CD14-positive monocyte (primary cell): ENCODE data around the gene OSBPL6. TPM values are rescaled to one million over a fixed set of nuclear protein-coding genes. Genes with fewer than 3 reads are reported as not detected.
A peak's percentile ranks its signal among the peaks of the same experiment; 100 is the strongest.

ENCODE experiments used
- DNase-seq, 3 donors: peaks; one replicate each; pipeline ENCODE4 v3.0.0-alpha.2; 2011 to 2022
- H2AFZ ChIP-seq: 2 replicates; pipeline ENCODE4 v1.6.0; 2012; ENCODE audit warnings: mild to moderate bottlenecking, low read depth, low read length, inconsistent platforms; ENCODE audit not compliant: insufficient read depth, poor library complexity, severe bottlenecking
- H3K27ac ChIP-seq, 2 donors: 1 replicate in 1 of 2; 2 replicates in 1 of 2; pipeline ENCODE4 v1.5.1; 2012 to 2013; ENCODE audit warnings: low read length in 2 of 2, control low read depth in 1 of 2, inconsistent platforms in 1 of 2, low read depth in 1 of 2, mild to moderate bottlenecking in 1 of 2
- H3K27me3 ChIP-seq, 2 donors: one replicate each; pipeline versions ENCODE4 v1.6.0 to v1.6.1; 2011 to 2013; ENCODE audit warnings: low read length in 2 of 2; ENCODE audit not compliant: control insufficient read depth in 2 of 2, insufficient read depth in 2 of 2
- H3K36me3 ChIP-seq, 2 donors: replicated peaks in 1 of 2; 1 replicate in 1 of 2; 2 replicates in 1 of 2; pipeline versions ENCODE4 v1.5.1 to v1.6.1; 2012 to 2013; ENCODE audit warnings: low read length in 2 of 2, control low read depth in 1 of 2, inconsistent platforms in 1 of 2, mild to moderate bottlenecking in 1 of 2; ENCODE audit not compliant: insufficient read depth in 2 of 2, control insufficient read depth in 1 of 2
- H3K4me1 ChIP-seq, 2 donors: 1 replicate in 1 of 2; 2 replicates in 1 of 2; pipeline versions ENCODE4 v1.5.1 to v1.6.1; 2012 to 2013; ENCODE audit warnings: low read length in 2 of 2, control low read depth in 1 of 2, inconsistent platforms in 1 of 2, mild to moderate bottlenecking in 1 of 2, moderate library complexity in 1 of 2; ENCODE audit not compliant: insufficient read depth in 2 of 2, control insufficient read depth in 1 of 2
- H3K4me2 ChIP-seq: replicated peaks from 2 replicates; pipeline ENCODE3; 2012; ENCODE audit warnings: low read length, moderate library complexity, mild to moderate bottlenecking; ENCODE audit not compliant: poor library complexity, severe bottlenecking; ENCODE audit errors: extremely low read depth
- H3K4me3 ChIP-seq, 3 experiments: fragments of 200-600 bp in 1 of 3; sonication (generic) in 1 of 3; replicated peaks in 1 of 3; 1 replicate in 2 of 3; 2 replicates in 1 of 3; pipeline ENCODE4 v1.5.1; 2011 to 2013; ENCODE audit warnings: low read length in 3 of 3, mild to moderate bottlenecking in 3 of 3, control low read depth in 2 of 3, low read depth in 2 of 3, inconsistent platforms in 1 of 3, moderate library complexity in 1 of 3
- H3K79me2 ChIP-seq: 2 replicates; pipeline ENCODE4 v1.6.0; 2012; ENCODE audit warnings: mild to moderate bottlenecking, control low read depth, inconsistent platforms, low read length, moderate library complexity; ENCODE audit not compliant: insufficient read depth
- H3K9ac ChIP-seq: 2 replicates; pipeline ENCODE4 v1.6.0; 2017; ENCODE audit warnings: low read length, mild to moderate bottlenecking; ENCODE audit not compliant: insufficient read depth, poor library complexity, severe bottlenecking
- H3K9me3 ChIP-seq, 2 donors: replicated peaks in 1 of 2; 1 replicate in 1 of 2; 2 replicates in 1 of 2; pipeline versions ENCODE4 v1.5.1 to v1.6.1; 2012 to 2013; ENCODE audit warnings: low read length in 2 of 2, control low read depth in 1 of 2; ENCODE audit not compliant: control insufficient read depth in 1 of 2, insufficient read depth in 1 of 2
- H4K20me1 ChIP-seq: 2 replicates; pipeline ENCODE4 v1.6.0; 2012; ENCODE audit warnings: mild to moderate bottlenecking, low read length, control low read depth, moderate library complexity; ENCODE audit not compliant: insufficient read depth
- H3K27ac Mint-ChIP-seq, 7 donors: one replicate each; pipeline ENCODE4 v1.8.0; 2020; ENCODE audit warnings: mild to moderate bottlenecking in 7 of 7, mixed read lengths in 7 of 7, moderate library complexity in 6 of 7, inconsistent platforms in 2 of 7
- H3K27me3 Mint-ChIP-seq, 3 donors: one replicate each; pipeline ENCODE4 v1.8.0; 2021 to 2022; ENCODE audit warnings: low read depth in 3 of 3, mild to moderate bottlenecking in 3 of 3, mixed read lengths in 3 of 3, moderate library complexity in 3 of 3, inconsistent platforms in 1 of 3
- H3K36me3 Mint-ChIP-seq, 2 donors: one replicate each; pipeline ENCODE4 v1.8.0; 2020; ENCODE audit warnings: mixed read lengths in 2 of 2, inconsistent platforms in 1 of 2, mild to moderate bottlenecking in 1 of 2
- H3K4me1 Mint-ChIP-seq: one replicate; pipeline ENCODE4 v1.8.0; 2020; ENCODE audit warnings: mild to moderate bottlenecking, mixed read lengths
- H3K4me3 Mint-ChIP-seq, 2 donors: one replicate each; pipeline ENCODE4 v1.8.0; 2020; ENCODE audit warnings: mild to moderate bottlenecking in 2 of 2, mixed read lengths in 2 of 2, moderate library complexity in 1 of 2
- H3K9me3 Mint-ChIP-seq, 7 donors: one replicate each; pipeline ENCODE4 v1.8.0; 2020 to 2022; ENCODE audit warnings: mixed read lengths in 7 of 7, mild to moderate bottlenecking in 6 of 7, moderate library complexity in 6 of 7, inconsistent platforms in 2 of 7
- WGBS: methylation state at CpG from one replicate; pipeline ENCODE4 v1.1.5; 2013; ENCODE audit warnings: missing lambda C conversion rate; ENCODE audit not compliant: insufficient coverage; 5-methylcytosine and 5-hydroxymethylcytosine counted together
- intact Hi-C, 2 donors: fragments of 100-400 bp; cut with micrococcal nuclease; formaldehyde crosslinking; loops; one replicate each; pipeline versions ENCODE4 v1.15.0 to v1.15.1; 2023
- polyA plus RNA-seq, 3 donors: library from polyadenylated mRNA; depleted of rRNA in 1 of 3; unstranded in 2 of 3; stranded (reverse) in 1 of 3; fragments of 300-500 nt in 2 of 3; fragments of >200 nt in 1 of 3; fragmentation: Illumina TruSeq in 2 of 3; gene quantifications; 1 replicate in 2 of 3; 2 replicates in 1 of 3; pipeline ENCODE4 v1.2.3, GENCODE V29; 2012 to 2021
- TF ChIP-seq, protein P1 (sequence below): fragments of 200-600 bp; IDR thresholded peaks from one replicate; pipeline ENCODE4 v1.8.0; 2022; ENCODE audit warnings: antibody characterized with exemption, mild to moderate bottlenecking

The OSBPL6 gene
- polyA plus RNA-seq, 3 donors, result not detected

DNA sequence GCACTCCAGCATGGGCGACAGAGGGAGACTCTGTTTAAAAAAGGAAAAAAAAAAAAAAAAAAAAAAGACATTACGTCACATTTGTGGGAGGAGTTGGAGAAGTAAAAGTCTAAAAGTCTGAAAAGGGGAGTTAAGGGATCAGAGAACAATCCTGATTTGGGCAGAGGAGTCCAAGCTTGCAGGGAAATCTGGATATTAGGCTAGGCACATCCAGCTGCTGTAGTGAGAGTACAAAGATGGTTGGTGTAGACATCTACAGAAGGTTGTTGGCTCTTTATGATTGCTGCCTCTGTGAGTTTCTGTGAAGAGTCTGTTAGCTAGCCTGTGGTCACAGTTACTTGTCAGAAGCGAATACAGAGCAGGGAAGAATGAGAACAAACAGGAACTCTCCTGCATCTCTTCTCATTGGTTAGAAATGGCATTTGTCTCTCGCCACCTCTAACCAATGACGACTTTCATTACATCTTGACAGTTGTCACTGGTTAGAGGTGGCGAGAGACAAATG lies 3.3 kb upstream of the OSBPL6 start:
- no peak for DNase-seq
- Histone ChIP-seq H3K4me1 (peaks cover 14 to 23% of the 10 kb centered on the region in 2 donors), H3K9me3 (peaks cover 0 to 22% of the 10 kb centered on the region in 2 donors), H3K79me2 (no peaks in the 10 kb centered on the region), H3K27ac (no peak overlapping the region), H3K27me3 (peaks cover 45 to 50% of the 10 kb centered on the region in 2 donors), H3K4me3 (no peak overlapping the region), H3K36me3 (no peaks in the 10 kb centered on the region), H3K9ac (no peak overlapping the region), H2AFZ (peak overlapping the region; percentile 22), H3K4me2 (no peak overlapping the region), H4K20me1 (no peaks in the 10 kb centered on the region)
- WGBS, result no CpG with 5 or more reads among the region's 6 CpGs
- Mint-ChIP-seq H3K27me3 (peaks cover 45 to 56% (median 46%) of the 10 kb centered on the region in 3 donors), H3K4me1 (peaks cover 15% of the 10 kb centered on the region), H3K9me3 (peaks cover 0 to 7% (median 2%) of the 10 kb centered on the region in 7 donors), H3K4me3 (peak overlapping the region in 1 of 2 donors; percentile 46), H3K27ac (no peak overlapping the region), H3K36me3 (no peaks in the 10 kb centered on the region)
- TF ChIP-seq, protein P1, sequence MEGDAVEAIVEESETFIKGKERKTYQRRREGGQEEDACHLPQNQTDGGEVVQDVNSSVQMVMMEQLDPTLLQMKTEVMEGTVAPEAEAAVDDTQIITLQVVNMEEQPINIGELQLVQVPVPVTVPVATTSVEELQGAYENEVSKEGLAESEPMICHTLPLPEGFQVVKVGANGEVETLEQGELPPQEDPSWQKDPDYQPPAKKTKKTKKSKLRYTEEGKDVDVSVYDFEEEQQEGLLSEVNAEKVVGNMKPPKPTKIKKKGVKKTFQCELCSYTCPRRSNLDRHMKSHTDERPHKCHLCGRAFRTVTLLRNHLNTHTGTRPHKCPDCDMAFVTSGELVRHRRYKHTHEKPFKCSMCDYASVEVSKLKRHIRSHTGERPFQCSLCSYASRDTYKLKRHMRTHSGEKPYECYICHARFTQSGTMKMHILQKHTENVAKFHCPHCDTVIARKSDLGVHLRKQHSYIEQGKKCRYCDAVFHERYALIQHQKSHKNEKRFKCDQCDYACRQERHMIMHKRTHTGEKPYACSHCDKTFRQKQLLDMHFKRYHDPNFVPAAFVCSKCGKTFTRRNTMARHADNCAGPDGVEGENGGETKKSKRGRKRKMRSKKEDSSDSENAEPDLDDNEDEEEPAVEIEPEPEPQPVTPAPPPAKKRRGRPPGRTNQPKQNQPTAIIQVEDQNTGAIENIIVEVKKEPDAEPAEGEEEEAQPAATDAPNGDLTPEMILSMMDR, result no peak
- intact Hi-C loops, result no loop called here

DNA sequence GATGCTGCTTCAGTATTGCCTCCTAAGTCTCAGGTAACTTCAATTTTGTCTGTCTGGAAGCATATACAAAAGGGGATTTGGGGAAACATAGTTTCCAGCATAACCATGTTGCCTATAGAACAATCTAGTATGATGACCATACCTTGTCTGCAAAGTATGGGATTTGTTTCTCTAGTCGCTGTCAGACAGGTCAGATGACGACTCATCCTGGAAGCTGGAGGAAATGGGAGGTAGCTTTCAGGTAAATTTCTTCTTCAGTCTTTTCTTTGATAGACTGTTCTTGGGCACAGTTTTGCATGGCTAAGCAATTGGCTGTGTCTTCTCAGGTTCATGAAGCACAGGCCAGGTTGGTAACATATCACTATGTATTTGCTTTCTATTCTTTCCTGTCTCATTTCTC lies 2.8 kb upstream of the OSBPL6 start:
- TF ChIP-seq, protein P1, result no peak
- H3K9me3 Mint-ChIP-seq, result peaks cover 0 to 6% (median 2%) of the 10 kb centered on the region in 7 donors
- Histone ChIP-seq H3K4me1 (peaks cover 14 to 23% of the 10 kb centered on the region in 2 donors), H3K79me2 (no peaks in the 10 kb centered on the region), H4K20me1 (no peaks in the 10 kb centered on the region), H3K9me3 (peaks cover 0 to 22% of the 10 kb centered on the region in 2 donors), H3K9ac (no peak overlapping the region), H3K4me3 (no peak overlapping the region), H3K36me3 (no peaks in the 10 kb centered on the region), H3K4me2 (no peak overlapping the region), H3K27me3 (peaks cover 50 to 54% of the 10 kb centered on the region in 2 donors), H2AFZ (no peak overlapping the region), H3K27ac (no peak overlapping the region)
- H3K27ac Mint-ChIP-seq, result no peak overlapping the region
- intact Hi-C loops, result no loop called here
- no peaks in the 10 kb centered on the region for H3K36me3 Mint-ChIP-seq
- WGBS, result 89% methylated on average over 2 of the region's 2 CpGs
- H3K27me3 Mint-ChIP-seq, result peaks cover 45 to 57% (median 46%) of the 10 kb centered on the region in 3 donors
- peak overlapping the region in 1 of 2 donors; percentile 65 for H3K4me3 Mint-ChIP-seq
- peaks cover 15% of the 10 kb centered on the region for H3K4me1 Mint-ChIP-seq
- DNase-seq, result no peak
